Measurements from ENCODE around the gene SERINC3. TPM values are rescaled to one million over a fixed set of nuclear protein-coding genes. Genes with fewer than 3 reads are reported as not detected.

The SERINC3 gene
- total and polyA plus RNA-seq, 2 of the 13 experiments (the other 11 are each of a cell fraction or from before 2014, with no cell fraction given): 82.0 to 226 TPM

GRCh38 chr20:44497761-44498160, 24.1 kb downstream of the SERINC3 start:
- FAIRE-seq (no peak), DNase-seq (ENCODE audit: low spot score) (no peak), ATAC-seq (no peak)
- Histone ChIP-seq H4K20me1 (ENCODE audit: insufficient read depth, low read length) (no peaks in the 10 kb centered on the region), H3K27ac (ENCODE audit: extremely low read length, insufficient read depth, low read length) (no peak overlapping the region), H3K27me3 (ENCODE audit: control insufficient read depth in 1 of 2, insufficient read depth in 2 of 2, low read length in 2 of 2) (no peaks in the 10 kb centered on the region), H3K4me1 (ENCODE audit: insufficient read depth, low read length) (no peaks in the 10 kb centered on the region), H2AFZ (ENCODE audit: low read length) (no peak overlapping the region), H3K9ac (ENCODE audit: insufficient read depth, low read depth, low read length) (no peak overlapping the region), H3K4me3 (replicated peaks in 1 of 3; ENCODE audit: insufficient read depth in 1 of 3, low read depth in 2 of 3, low read length in 3 of 3) (no peak overlapping the region), H3K4me2 (ENCODE audit: low read depth, low read length) (no peak overlapping the region), H3K9me3 (ENCODE audit: low read length) (no peaks in the 10 kb centered on the region), H3K79me2 (ENCODE audit: insufficient read depth, low read length) (no peaks in the 10 kb centered on the region), H3K36me3 (replicated peaks in 1 of 2; ENCODE audit: control insufficient read depth in 1 of 2, insufficient read depth in 2 of 2, low read length in 2 of 2) (peaks cover 53 to 82% of the 10 kb centered on the region in 2 experiments)
- intact Hi-C loops (cut with micrococcal nuclease; ENCODE audit: unreplicated experiment) (no loop called here), in situ Hi-C loops (cut with HindIII; ENCODE audit: extremely low pct_ligation_motif_present, low pct_unique_long_range_greater_than_20kb) (no loop called here)
- TF ChIP-seq RBM22 (optimal IDR thresholded peaks at IDR 0.05; ENCODE audit: low read length): peak; percentile 21
- no peak for TF ChIP-seq HES4 (CRISPR knock-in tag; IDR thresholded peaks at IDR 0.05; ENCODE audit: borderline replicate concordance)
- 91% methylated on average over 3 of the region's 3 CpGs for WGBS (ENCODE audit: low lambda C conversion rate)
- no TSS peak for BruUV-seq (replicated peaks)
- CTCF ChIA-PET (ENCODE audit: low intra/inter-chr PET ratio, low total read pairs): no interaction called here
- POLR2A ChIA-PET: no interaction called here

DNA sequence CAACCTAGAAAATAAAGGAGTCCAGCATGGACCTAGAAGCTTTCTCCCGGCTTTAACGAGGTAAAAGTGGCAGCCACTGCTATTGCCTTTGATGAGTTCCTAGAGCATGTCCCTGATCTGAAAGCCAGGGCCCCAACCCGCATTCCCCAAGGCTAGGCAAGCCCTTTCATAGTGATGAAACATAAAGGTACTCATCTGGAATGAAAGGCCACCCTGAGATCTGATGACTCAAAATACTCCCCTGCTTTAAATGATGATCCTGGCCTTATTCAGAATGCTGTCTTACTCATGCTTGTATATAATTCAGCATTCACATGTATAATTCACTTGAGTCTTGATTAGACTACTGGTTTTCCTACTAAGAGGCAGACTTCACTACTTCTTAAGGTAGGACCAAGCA, 24.9 kb downstream of the SERINC3 start:
- Histone ChIP-seq H3K4me1 (ENCODE audit: insufficient read depth, low read length) (no peaks in the 10 kb centered on the region), H2AFZ (ENCODE audit: low read length) (no peak overlapping the region), H3K4me2 (ENCODE audit: low read depth, low read length) (no peak overlapping the region), H3K9ac (ENCODE audit: insufficient read depth, low read depth, low read length) (no peak overlapping the region), H3K36me3 (replicated peaks in 1 of 2; ENCODE audit: control insufficient read depth in 1 of 2, insufficient read depth in 2 of 2, low read length in 2 of 2) (peaks cover 52 to 80% of the 10 kb centered on the region in 2 experiments), H3K27ac (ENCODE audit: extremely low read length, insufficient read depth, low read length) (no peak overlapping the region), H3K79me2 (ENCODE audit: insufficient read depth, low read length) (no peaks in the 10 kb centered on the region), H3K9me3 (ENCODE audit: low read length) (no peaks in the 10 kb centered on the region), H4K20me1 (ENCODE audit: insufficient read depth, low read length) (no peaks in the 10 kb centered on the region), H3K27me3 (ENCODE audit: control insufficient read depth in 1 of 2, insufficient read depth in 2 of 2, low read length in 2 of 2) (no peaks in the 10 kb centered on the region), H3K4me3 (replicated peaks in 1 of 3; ENCODE audit: insufficient read depth in 1 of 3, low read depth in 2 of 3, low read length in 3 of 3) (no peak overlapping the region)
- ChIA-PET POLR2A (no interaction called here), CTCF (ENCODE audit: low intra/inter-chr PET ratio, low total read pairs) (no interaction called here)
- no peak for TF ChIP-seq ZNF550 (CRISPR knock-in tag; IDR thresholded peaks at IDR 0.05; ENCODE audit: borderline replicate concordance)
- no peak for TF ChIP-seq BRD4 (CRISPR knock-in tag; IDR thresholded peaks at IDR 0.05)
- TF ChIP-seq IRX3 (CRISPR knock-in tag; IDR thresholded peaks at IDR 0.05; ENCODE audit: borderline replicate concordance, low read depth): no peak
- TF ChIP-seq SIX4 (CRISPR knock-in tag; IDR thresholded peaks at IDR 0.05): no peak
- no peak for TF ChIP-seq DPF2 (CRISPR knock-in tag; IDR thresholded peaks at IDR 0.05; ENCODE audit: borderline replicate concordance, low read depth)
- TF ChIP-seq TBL1XR1 (IDR thresholded peaks at IDR 0.05; ENCODE audit: borderline replicate concordance, low read length, partially characterized antibody): no peak
- no peak for TF ChIP-seq MXI1 (IDR thresholded peaks at IDR 0.05; ENCODE audit: borderline replicate concordance, low read depth, low read length)
- in situ Hi-C loops (cut with HindIII; ENCODE audit: extremely low pct_ligation_motif_present, low pct_unique_long_range_greater_than_20kb): no loop called here
- no peak for DNase-seq (ENCODE audit: low spot score)
- no TSS peak for BruUV-seq (replicated peaks)
- FAIRE-seq: no peak
- WGBS (ENCODE audit: low lambda C conversion rate): 94% methylated on average over 3 of the region's 3 CpGs
- intact Hi-C loops (cut with micrococcal nuclease; ENCODE audit: unreplicated experiment): no loop called here
- no peak for ATAC-seq
